ENCODE measurements around the gene CHN1. TPM values are rescaled to one million over a fixed set of nuclear protein-coding genes. Genes with fewer than 3 reads are reported as not detected.

CHN1 gene
- total RNA-seq, 4 donors from 2014 or later = 5.8 to 24.7 (median 9.3) TPM

DNA sequence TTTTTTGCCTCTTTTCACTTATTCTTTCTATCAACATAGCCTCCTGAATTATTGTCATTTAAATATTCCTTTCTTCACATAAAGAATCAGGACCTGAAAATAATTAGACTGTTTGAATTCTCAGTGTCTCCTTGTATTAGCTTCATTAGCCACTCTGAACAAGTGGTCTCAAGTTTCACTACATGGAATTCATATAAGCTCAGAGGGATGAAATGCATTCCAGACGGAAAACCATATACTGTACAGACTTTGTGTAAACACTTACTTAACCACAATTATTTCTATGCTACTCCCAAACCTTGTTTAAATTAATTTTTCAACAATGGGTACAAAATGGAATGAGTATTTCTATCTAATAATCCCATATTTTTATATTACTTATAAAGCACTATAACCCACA lies 53.4 kb downstream of the CHN1 start:
- TF ChIP-seq, protein P1, sequence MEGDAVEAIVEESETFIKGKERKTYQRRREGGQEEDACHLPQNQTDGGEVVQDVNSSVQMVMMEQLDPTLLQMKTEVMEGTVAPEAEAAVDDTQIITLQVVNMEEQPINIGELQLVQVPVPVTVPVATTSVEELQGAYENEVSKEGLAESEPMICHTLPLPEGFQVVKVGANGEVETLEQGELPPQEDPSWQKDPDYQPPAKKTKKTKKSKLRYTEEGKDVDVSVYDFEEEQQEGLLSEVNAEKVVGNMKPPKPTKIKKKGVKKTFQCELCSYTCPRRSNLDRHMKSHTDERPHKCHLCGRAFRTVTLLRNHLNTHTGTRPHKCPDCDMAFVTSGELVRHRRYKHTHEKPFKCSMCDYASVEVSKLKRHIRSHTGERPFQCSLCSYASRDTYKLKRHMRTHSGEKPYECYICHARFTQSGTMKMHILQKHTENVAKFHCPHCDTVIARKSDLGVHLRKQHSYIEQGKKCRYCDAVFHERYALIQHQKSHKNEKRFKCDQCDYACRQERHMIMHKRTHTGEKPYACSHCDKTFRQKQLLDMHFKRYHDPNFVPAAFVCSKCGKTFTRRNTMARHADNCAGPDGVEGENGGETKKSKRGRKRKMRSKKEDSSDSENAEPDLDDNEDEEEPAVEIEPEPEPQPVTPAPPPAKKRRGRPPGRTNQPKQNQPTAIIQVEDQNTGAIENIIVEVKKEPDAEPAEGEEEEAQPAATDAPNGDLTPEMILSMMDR (IDR thresholded peaks at IDR 0.05; ENCODE audit: low read depth) = no peak

DNA sequence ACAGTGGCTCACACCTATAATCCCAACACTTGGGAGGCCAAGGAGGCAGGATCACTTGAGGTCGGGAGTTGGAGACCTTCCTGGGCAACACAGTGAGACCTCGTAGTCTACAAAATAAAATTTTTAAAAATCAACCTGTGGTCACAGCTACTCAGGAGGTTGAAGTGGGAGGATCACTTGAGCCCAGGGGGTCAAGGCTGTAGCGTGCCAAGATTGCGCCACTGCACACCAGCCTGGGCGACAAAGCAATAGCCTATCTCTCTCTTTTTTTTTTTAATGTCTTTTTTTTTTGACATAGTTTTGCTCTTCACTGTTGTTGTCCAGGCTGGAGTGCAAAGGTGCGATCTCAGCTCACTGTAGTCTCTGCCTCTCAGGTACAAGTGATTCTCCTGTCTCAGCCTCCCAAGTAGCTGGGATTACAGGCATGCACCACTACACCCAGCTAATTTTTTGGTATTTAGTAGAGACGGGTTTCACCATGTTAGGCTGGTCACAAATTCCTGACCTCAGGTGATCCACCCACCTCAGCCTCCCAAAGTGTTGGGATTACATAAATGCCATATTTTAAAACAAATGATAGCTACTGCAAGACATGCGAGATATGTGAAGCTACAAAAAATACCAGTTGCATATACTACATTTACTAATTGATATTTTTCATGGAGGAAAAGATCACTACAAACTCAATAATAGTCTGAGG lies 55.0 kb downstream of the CHN1 start:
- TF ChIP-seq, protein P1 (IDR thresholded peaks at IDR 0.05; ENCODE audit: low read depth) = no peak

DNA sequence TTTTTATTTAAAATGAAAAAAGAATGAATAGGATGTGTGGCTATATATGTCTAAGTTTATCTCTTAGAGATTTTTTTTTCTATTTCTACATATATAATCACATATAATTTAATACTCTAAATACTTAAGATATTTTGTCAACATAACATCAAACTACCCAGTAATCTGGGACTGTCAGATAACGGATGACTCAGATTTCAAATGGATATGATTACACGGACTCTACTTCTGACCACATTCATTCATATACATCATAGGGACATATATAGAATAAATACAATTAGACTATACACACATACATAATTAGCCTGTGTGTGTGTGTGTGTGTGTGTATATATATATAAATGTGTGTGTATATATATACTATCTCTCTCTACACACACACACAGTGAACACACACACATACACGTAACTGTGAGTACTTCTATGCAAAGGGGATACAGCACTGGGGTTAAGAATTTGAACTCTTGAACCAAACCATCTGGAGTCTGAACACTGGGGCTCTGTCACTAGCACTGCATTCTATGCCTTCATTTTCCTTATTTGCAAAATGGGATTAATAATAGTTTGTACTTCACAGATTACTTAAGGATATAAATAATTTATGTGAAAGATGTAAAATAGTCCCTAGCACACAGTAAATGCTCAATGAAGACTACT lies 59.5 kb downstream of the CHN1 start:
- TF ChIP-seq, protein P1 (IDR thresholded peaks at IDR 0.05; ENCODE audit: low read depth) = no peak

DNA sequence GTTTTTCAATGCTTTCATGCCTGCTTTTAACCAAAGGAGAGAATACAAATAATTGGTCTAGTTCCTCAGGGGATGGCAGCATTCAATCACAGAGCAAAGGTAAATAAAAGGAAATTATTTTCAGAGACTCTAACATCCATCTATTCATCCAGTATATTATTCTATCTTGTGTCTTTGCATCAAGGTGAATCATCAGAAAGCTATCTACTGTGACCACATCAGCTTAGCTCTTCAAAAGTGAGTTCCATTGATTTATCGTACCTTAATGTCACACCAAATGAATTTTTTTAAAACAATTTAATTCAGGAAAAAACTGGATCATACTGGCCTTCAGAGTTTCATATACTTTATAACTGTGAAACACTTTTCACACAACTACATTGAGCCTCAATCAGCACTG lies 66.1 kb downstream of the CHN1 start:
- TF ChIP-seq, protein P1 (IDR thresholded peaks at IDR 0.05; ENCODE audit: low read depth) = no peak

DNA sequence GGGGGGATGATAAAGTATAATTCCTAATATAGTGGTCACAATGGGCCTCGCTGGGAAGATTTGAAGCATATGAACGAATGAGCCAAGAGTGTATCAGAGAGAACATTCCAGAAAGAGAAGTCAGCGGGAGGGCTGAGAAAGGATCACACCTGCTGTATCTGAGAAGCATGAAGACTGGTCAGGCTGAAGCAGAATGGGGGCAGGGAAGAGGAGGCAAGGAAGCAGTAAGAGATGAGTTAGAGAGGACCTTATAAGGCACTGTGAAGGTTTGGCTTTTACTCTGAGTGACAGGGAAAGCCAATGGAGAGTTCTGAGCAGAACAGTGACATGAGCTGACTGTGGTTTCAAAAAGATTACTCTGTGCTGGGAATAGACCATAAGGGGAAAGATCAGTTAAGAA lies 73.5 kb downstream of the CHN1 start:
- TF ChIP-seq, protein P1 (IDR thresholded peaks at IDR 0.05; ENCODE audit: low read depth) = no peak

DNA sequence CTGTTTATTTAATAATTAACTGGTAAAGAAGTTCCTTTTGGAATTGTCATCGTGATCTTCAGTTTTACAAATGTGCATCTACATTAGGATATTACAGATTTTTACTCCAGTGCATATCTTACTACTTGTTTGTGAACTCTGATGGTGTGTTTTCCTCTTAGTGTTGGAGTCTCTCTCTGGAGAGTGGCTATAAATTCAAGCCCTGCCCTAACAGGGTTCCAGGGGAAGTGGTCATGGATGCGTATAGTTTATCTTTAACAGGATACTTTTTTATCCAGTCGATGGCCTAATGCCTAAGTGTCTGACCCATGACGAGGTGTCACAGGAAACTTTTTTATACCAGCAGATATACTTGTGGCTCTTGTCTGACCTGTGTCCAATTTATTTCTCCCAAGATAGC lies 75.4 kb downstream of the CHN1 start:
- TF ChIP-seq, protein P1 (IDR thresholded peaks at IDR 0.05; ENCODE audit: low read depth) = no peak

DNA sequence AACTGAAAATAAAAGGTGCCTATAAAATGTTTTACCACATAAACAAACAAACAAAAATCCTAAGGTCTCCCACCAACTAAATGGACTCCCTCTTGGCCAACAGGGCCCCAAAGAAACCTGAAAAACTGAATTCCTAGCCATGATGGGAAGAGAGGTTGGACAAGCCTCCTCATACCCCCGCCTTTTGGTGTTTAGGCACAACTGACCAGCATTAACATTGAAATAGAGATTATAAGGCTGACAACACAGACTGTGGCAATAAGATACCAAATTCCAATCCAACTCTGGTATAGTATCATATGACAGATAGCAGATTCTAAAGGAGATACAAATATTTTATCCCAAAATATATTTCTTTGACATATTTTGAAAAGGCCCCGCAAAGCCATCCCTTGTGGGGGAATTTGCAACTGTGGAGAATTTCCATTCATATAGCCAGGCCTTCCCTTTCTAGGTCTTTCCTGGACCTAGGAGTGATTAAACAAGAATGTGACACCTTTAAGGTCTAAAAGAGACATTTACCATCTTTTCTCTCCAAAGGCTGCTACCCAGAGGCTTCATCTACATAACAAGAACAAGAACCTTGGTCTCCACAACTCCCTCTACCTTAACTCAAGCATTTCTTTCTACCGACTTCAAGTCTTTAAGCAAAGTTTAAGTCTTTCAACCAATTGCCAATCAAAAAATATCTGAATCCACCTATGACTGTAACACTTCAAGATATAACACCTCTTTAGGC lies 80.0 kb downstream of the CHN1 start:
- TF ChIP-seq, protein P1 (IDR thresholded peaks at IDR 0.05; ENCODE audit: low read depth) = no peak

Measured in subcutaneous adipose tissue (tissue), 4 donors.